Measurements from ENCODE around the gene TXN. TPM values are rescaled to one million over a fixed set of nuclear protein-coding genes. Genes with fewer than 3 reads are reported as not detected.

Gene TXN
- total RNA-seq, 1 donor from 2014 or later: 302 TPM

DNA sequence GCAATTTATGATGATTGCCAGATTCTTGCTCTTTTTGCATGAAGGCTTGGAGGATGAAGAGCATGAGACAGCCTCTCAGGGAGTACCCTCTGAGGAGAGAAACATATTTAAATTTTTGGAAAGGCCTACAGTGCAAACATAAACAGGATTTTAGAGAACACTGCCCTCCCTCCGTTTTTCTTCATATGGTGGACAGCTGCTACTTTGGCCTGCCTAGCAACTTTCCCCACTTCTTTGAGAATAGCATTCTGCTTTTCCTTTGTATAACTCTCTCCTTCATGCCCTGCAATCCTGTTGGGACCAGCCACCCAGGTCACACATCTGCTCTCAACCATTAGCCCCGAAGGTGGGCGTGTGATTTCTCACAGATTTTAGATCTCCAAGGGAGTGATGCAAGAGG is 20.5 kb upstream of the TXN start:
- Mint-ChIP-seq H3K27me3 (ENCODE audit: low read depth, unreplicated experiment) (peaks cover 3% of the 10 kb centered on the region), H3K4me3 (ENCODE audit: unreplicated experiment) (no peak overlapping the region), H3K9me3 (ENCODE audit: unreplicated experiment) (no peaks in the 10 kb centered on the region), H3K36me3 (ENCODE audit: low read depth, unreplicated experiment) (no peaks in the 10 kb centered on the region), H3K4me1 (ENCODE audit: low read depth, unreplicated experiment) (peaks cover 6% of the 10 kb centered on the region), H3K27ac (ENCODE audit: unreplicated experiment) (no peak overlapping the region)
- no peaks in the 10 kb centered on the region for H3K9me3 ChIP-seq (ENCODE audit: insufficient read depth, low read depth, low read length)
- H3K4me3 ChIP-seq (ENCODE audit: insufficient read depth, low read depth, low read length): no peak overlapping the region
- no peak overlapping the region for H2AFZ ChIP-seq (ENCODE audit: low read depth, low read length)
- TF ChIP-seq EZH2 (IDR thresholded peaks at IDR 0.05; ENCODE audit: insufficient read depth, low read length): no peak
- TF ChIP-seq, protein P1, sequence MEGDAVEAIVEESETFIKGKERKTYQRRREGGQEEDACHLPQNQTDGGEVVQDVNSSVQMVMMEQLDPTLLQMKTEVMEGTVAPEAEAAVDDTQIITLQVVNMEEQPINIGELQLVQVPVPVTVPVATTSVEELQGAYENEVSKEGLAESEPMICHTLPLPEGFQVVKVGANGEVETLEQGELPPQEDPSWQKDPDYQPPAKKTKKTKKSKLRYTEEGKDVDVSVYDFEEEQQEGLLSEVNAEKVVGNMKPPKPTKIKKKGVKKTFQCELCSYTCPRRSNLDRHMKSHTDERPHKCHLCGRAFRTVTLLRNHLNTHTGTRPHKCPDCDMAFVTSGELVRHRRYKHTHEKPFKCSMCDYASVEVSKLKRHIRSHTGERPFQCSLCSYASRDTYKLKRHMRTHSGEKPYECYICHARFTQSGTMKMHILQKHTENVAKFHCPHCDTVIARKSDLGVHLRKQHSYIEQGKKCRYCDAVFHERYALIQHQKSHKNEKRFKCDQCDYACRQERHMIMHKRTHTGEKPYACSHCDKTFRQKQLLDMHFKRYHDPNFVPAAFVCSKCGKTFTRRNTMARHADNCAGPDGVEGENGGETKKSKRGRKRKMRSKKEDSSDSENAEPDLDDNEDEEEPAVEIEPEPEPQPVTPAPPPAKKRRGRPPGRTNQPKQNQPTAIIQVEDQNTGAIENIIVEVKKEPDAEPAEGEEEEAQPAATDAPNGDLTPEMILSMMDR (IDR thresholded peaks at IDR 0.05; ENCODE audit: insufficient read depth, low read depth, low read length): no peak
- peaks cover 11% of the 10 kb centered on the region for H3K4me1 ChIP-seq (ENCODE audit: insufficient read depth, low read length)
- FAIRE-seq (no peak), DNase-seq (ENCODE audit: low read depth) (no peak)
- H3K79me2 ChIP-seq (ENCODE audit: insufficient read depth, low read length): no peaks in the 10 kb centered on the region
- no peaks in the 10 kb centered on the region for H3K27me3 ChIP-seq (ENCODE audit: insufficient read depth, low read length)
- no peak overlapping the region for H3K4me2 ChIP-seq (ENCODE audit: low read length)
- no peak overlapping the region for H3K27ac ChIP-seq (ENCODE audit: low read depth, low read length)
- H4K20me1 ChIP-seq (ENCODE audit: insufficient read depth, low read length): no peaks in the 10 kb centered on the region
- H3K9ac ChIP-seq (ENCODE audit: low read length): no peak overlapping the region
- H3K36me3 ChIP-seq (ENCODE audit: insufficient read depth, low read length): no peaks in the 10 kb centered on the region

DNA sequence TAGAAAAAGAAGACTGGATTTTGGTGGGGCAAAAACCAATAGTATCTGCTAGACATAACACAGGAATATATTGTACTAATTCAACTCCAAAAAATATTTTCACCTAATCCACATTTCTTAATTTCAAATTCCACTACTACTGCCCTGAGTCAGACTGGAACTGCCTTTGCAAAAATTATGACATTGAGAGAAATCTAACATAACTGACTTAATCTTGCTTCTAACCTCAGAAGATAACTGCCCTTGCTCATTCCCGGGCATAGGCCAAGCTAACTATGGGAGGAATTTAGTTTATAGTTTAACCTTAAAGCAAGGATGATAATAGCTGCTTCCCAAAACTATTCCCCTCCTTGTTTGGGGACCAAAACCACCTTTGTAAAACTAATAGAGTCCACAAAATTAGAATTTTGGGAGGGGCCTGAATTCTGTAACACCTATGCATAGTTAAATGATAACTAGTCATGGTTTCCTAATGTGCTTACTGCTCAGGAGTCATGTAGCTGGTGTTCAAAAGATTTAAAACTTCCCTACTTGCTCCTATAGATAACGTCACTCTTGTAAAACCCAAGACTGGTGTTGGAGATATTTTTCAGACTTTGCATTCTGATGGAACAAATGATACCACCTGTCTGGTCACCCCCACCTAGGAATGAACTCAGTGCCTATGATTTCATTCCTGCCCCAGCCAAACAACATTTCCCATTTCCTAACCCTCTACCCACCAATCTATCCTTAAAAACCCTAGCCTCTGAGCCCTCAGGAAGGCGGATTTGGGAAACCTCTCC is 14.1 kb upstream of the TXN start:
- Histone ChIP-seq H2AFZ (ENCODE audit: low read depth, low read length) (no peak overlapping the region), H3K9me3 (ENCODE audit: insufficient read depth, low read depth, low read length) (no peaks in the 10 kb centered on the region), H3K27ac (ENCODE audit: low read depth, low read length) (no peak overlapping the region), H3K4me2 (ENCODE audit: low read length) (no peak overlapping the region), H3K79me2 (ENCODE audit: insufficient read depth, low read length) (no peaks in the 10 kb centered on the region), H3K4me3 (ENCODE audit: insufficient read depth, low read depth, low read length) (no peak overlapping the region), H3K4me1 (ENCODE audit: insufficient read depth, low read length) (no peaks in the 10 kb centered on the region), H3K36me3 (ENCODE audit: insufficient read depth, low read length) (no peaks in the 10 kb centered on the region), H3K27me3 (ENCODE audit: insufficient read depth, low read length) (no peaks in the 10 kb centered on the region), H3K9ac (ENCODE audit: low read length) (no peak overlapping the region), H4K20me1 (ENCODE audit: insufficient read depth, low read length) (no peaks in the 10 kb centered on the region)
- Mint-ChIP-seq H3K4me3 (ENCODE audit: unreplicated experiment) (no peak overlapping the region), H3K27me3 (ENCODE audit: low read depth, unreplicated experiment) (peaks cover 6% of the 10 kb centered on the region), H3K9me3 (ENCODE audit: unreplicated experiment) (no peaks in the 10 kb centered on the region), H3K4me1 (ENCODE audit: low read depth, unreplicated experiment) (no peaks in the 10 kb centered on the region), H3K27ac (ENCODE audit: unreplicated experiment) (no peak overlapping the region), H3K36me3 (ENCODE audit: low read depth, unreplicated experiment) (no peaks in the 10 kb centered on the region)
- TF ChIP-seq, protein P1 (IDR thresholded peaks at IDR 0.05; ENCODE audit: insufficient read depth, low read depth, low read length): no peak
- no peak for TF ChIP-seq EZH2 (IDR thresholded peaks at IDR 0.05; ENCODE audit: insufficient read depth, low read length)
- FAIRE-seq: no peak
- no peak for DNase-seq (ENCODE audit: low read depth)

DNA sequence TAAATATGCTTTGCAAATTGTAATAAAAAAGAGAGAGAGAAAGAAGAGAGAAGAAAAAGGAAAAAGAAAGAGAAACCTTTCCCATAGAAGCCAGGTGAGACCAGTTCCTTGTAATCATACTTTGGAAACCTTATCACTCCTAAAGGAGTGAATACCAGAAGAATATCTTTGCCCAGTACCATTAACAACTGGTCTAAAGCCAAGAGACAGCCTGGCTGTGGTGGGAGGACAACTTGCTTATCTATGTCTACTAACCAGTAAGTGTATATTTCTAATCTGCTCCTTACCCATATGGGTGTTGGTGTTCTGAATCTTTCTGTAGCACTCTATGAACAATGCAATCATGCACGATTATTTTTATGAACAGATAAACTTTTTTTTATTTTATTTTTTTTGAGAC is 10.5 kb upstream of the TXN start:
- FAIRE-seq: no peak
- H3K9me3 Mint-ChIP-seq (ENCODE audit: unreplicated experiment): no peaks in the 10 kb centered on the region

More for the DNA sequence above, 10.5 kb upstream of the TXN start:
- H3K9me3 ChIP-seq (ENCODE audit: insufficient read depth, low read depth, low read length): no peaks in the 10 kb centered on the region
- Mint-ChIP-seq H3K4me3 (ENCODE audit: unreplicated experiment) (no peak overlapping the region), H3K4me1 (ENCODE audit: low read depth, unreplicated experiment) (no peaks in the 10 kb centered on the region), H3K36me3 (ENCODE audit: low read depth, unreplicated experiment) (no peaks in the 10 kb centered on the region), H3K27ac (ENCODE audit: unreplicated experiment) (no peak overlapping the region), H3K27me3 (ENCODE audit: low read depth, unreplicated experiment) (peaks cover 3% of the 10 kb centered on the region)
- no peaks in the 10 kb centered on the region for H3K36me3 ChIP-seq (ENCODE audit: insufficient read depth, low read length)
- H2AFZ ChIP-seq (ENCODE audit: low read depth, low read length): no peak overlapping the region
- no peak overlapping the region for H3K4me2 ChIP-seq (ENCODE audit: low read length)
- TF ChIP-seq EZH2 (IDR thresholded peaks at IDR 0.05; ENCODE audit: insufficient read depth, low read length): no peak
- TF ChIP-seq, protein P1 (IDR thresholded peaks at IDR 0.05; ENCODE audit: insufficient read depth, low read depth, low read length): no peak
- H4K20me1 ChIP-seq (ENCODE audit: insufficient read depth, low read length): no peaks in the 10 kb centered on the region
- peak; percentile 15 for DNase-seq (ENCODE audit: low read depth)
- H3K79me2 ChIP-seq (ENCODE audit: insufficient read depth, low read length): no peaks in the 10 kb centered on the region
- no peak overlapping the region for H3K4me3 ChIP-seq (ENCODE audit: insufficient read depth, low read depth, low read length)
- no peak overlapping the region for H3K27ac ChIP-seq (ENCODE audit: low read depth, low read length)
- H3K27me3 ChIP-seq (ENCODE audit: insufficient read depth, low read length): no peaks in the 10 kb centered on the region
- H3K4me1 ChIP-seq (ENCODE audit: insufficient read depth, low read length): no peaks in the 10 kb centered on the region
- no peak overlapping the region for H3K9ac ChIP-seq (ENCODE audit: low read length)
